Smooth muscle cell (in vitro differentiated cells): Measurements from ENCODE around the gene HOMER1. TPM values are rescaled to one million over a fixed set of nuclear protein-coding genes. Genes with fewer than 3 reads are reported as not detected.

ENCODE experiments used
- DNase-seq: peaks from one replicate; lab custom pipeline; 2025; ENCODE audit not compliant: unreplicated experiment; lab: John Stamatoyannopoulos, UW
- H2AFZ ChIP-seq: fragments of 200-600 bp; sonication (generic); 2 replicates; pipeline ENCODE4 v1.6.0; 2016; ENCODE audit warnings: antibody characterized with exemption, low read depth, mild to moderate bottlenecking
- H3F3A ChIP-seq: fragments of 200-600 bp; sonication (generic); 2 replicates; pipeline ENCODE4 v1.6.0; 2017; ENCODE audit warnings: antibody characterized with exemption, low read depth
- H3K27ac ChIP-seq: fragments of 200-600 bp; sonication (generic); 2 replicates; pipeline ENCODE4 v1.5.1; 2016; ENCODE audit warnings: low read depth, mild to moderate bottlenecking
- H3K27me3 ChIP-seq: fragments of 200-600 bp; sonication (generic); 2 replicates; pipeline ENCODE4 v1.6.1; 2016; ENCODE audit warnings: low read depth, mild to moderate bottlenecking
- H3K36me3 ChIP-seq: fragments of 200-600 bp; sonication (generic); 2 replicates; pipeline ENCODE4 v1.5.1; 2016; ENCODE audit warnings: low read depth
- H3K4me1 ChIP-seq: fragments of 200-600 bp; sonication (generic); 2 replicates; pipeline ENCODE4 v1.5.1; 2016; ENCODE audit warnings: low read depth
- H3K4me2 ChIP-seq: fragments of 200-600 bp; sonication (generic); 2 replicates; pipeline ENCODE4 v1.6.0; 2016; ENCODE audit warnings: mild to moderate bottlenecking
- H3K4me3 ChIP-seq: fragments of 200-600 bp; sonication (generic); 2 replicates; pipeline ENCODE4 v1.5.1; 2016; ENCODE audit warnings: mild to moderate bottlenecking
- H3K79me2 ChIP-seq: fragments of 200-600 bp; sonication (generic); 2 replicates; pipeline ENCODE4 v1.6.0; 2016; ENCODE audit warnings: low read depth, mild to moderate bottlenecking
- H3K9ac ChIP-seq: fragments of 200-600 bp; sonication (generic); 2 replicates; pipeline ENCODE4 v1.6.0; 2016; ENCODE audit warnings: low read depth
- H3K9me3 ChIP-seq: fragments of 200-600 bp; sonication (generic); replicated peaks from 2 replicates; pipeline ENCODE4 v1.5.1; 2016; ENCODE audit warnings: low read depth
- H4K20me1 ChIP-seq: fragments of 200-600 bp; sonication (generic); 2 replicates; pipeline ENCODE4 v1.6.0; 2016; ENCODE audit warnings: low read depth
- CTCF ChIP-seq: fragments of 200-600 bp; sonication (generic); IDR thresholded peaks from 2 replicates; pipeline ENCODE4 v1.5.1; 2017; ENCODE audit warnings: borderline replicate concordance, mild to moderate bottlenecking, antibody characterized with exemption; ENCODE audit not compliant: insufficient read depth, poor library complexity, severe bottlenecking
- WGBS: methylation state at CpG from one replicate; pipeline ENCODE4 v1.1.7; 2016; ENCODE audit warnings: low lambda C conversion rate; 5-methylcytosine and 5-hydroxymethylcytosine counted together
- polyA plus RNA-seq: library from polyadenylated mRNA; unstranded; fragments of >200 nt; fragmentation: Nextera tagmentation; extraction: Ambion mirVana; gene quantifications from 2 replicates; pipeline ENCODE4 v1.2.1, GENCODE V29; 2016
- total RNA-seq: library from RNA; depleted of rRNA; stranded (reverse); fragments of >200 nt; gene quantifications from 2 replicates; pipeline ENCODE4 v1.2.3, GENCODE V29; 2014

Gene HOMER1
- total and polyA plus RNA-seq, 2 experiments from 2014 or later: 4.4 to 14.9 TPM

DNA sequence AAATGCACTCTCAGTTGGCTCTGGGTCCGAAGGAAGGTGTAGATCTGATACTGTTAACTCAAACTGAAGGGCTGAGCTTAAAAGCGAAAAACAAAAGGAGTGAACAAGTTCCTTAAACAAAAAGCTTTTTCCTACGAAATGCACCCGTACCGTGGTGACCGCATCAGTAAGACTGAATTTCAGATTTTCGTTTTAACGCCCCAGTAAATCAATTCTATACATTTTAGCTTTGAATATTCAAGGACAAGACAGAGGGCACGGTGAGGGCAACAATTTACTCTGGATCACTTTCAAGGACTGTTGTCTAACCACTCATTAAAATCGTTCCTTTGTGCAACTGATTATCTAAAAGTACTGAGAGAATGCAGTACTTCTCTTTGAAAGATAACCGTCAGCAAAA is 1.9 kb downstream of the HOMER1 start:
- Histone ChIP-seq H3K79me2 (peaks cover 55% of the 10 kb centered on the region), H2AFZ (no peak overlapping the region), H3K4me2 (peak overlapping the region; percentile 98), H3F3A (no peaks in the 10 kb centered on the region), H3K36me3 (no peaks in the 10 kb centered on the region), H3K9ac (peak overlapping the region; percentile 93), H3K27ac (no peak overlapping the region), H3K27me3 (no peaks in the 10 kb centered on the region), H3K4me1 (peaks cover 37% of the 10 kb centered on the region), H4K20me1 (peaks cover 63% of the 10 kb centered on the region), H3K4me3 (peak overlapping the region; percentile 80), H3K9me3 (no peaks in the 10 kb centered on the region)
- DNase-seq: no peak
- TF ChIP-seq CTCF: no peak
- 2% methylated on average over 11 of the region's 11 CpGs for WGBS

- peak overlapping the region; percentile 98 for H3K4me2 ChIP-seq
- peak overlapping the region; percentile 80 for H3K4me3 ChIP-seq
- no peak overlapping the region for H3K9ac ChIP-seq
- no peaks in the 10 kb centered on the region for H3F3A ChIP-seq
- H3K9me3 ChIP-seq: no peaks in the 10 kb centered on the region
- WGBS: 87% methylated on average over 6 of the region's 6 CpGs
- H3K79me2 ChIP-seq: peaks cover 65% of the 10 kb centered on the region
- no peak for DNase-seq
- no peak overlapping the region for H2AFZ ChIP-seq
- H3K27ac ChIP-seq: no peak overlapping the region
- TF ChIP-seq CTCF: no peak
- H3K4me1 ChIP-seq: peaks cover 37% of the 10 kb centered on the region
- H4K20me1 ChIP-seq: peaks cover 63% of the 10 kb centered on the region
- no peaks in the 10 kb centered on the region for H3K36me3 ChIP-seq
- no peaks in the 10 kb centered on the region for H3K27me3 ChIP-seq
These were observed 3.3 kb downstream of the HOMER1 start for GRCh38 chr5:79510638-79511037.

- TF ChIP-seq CTCF: no peak
- H3F3A ChIP-seq: no peaks in the 10 kb centered on the region
- peaks cover 30% of the 10 kb centered on the region for H3K4me1 ChIP-seq
- H3K79me2 ChIP-seq: peaks cover 70% of the 10 kb centered on the region
- no peaks in the 10 kb centered on the region for H3K9me3 ChIP-seq
- peaks cover 71% of the 10 kb centered on the region for H4K20me1 ChIP-seq
- H3K9ac ChIP-seq: no peak overlapping the region
- H3K4me2 ChIP-seq: peak overlapping the region; percentile 23
- no peak overlapping the region for H3K4me3 ChIP-seq
- no peak overlapping the region for H2AFZ ChIP-seq
- no peak for DNase-seq
- WGBS: 95% methylated on average over 1 of the region's 1 CpG
- H3K27me3 ChIP-seq: no peaks in the 10 kb centered on the region
- H3K27ac ChIP-seq: no peak overlapping the region
- H3K36me3 ChIP-seq: no peaks in the 10 kb centered on the region
These were observed 4.6 kb downstream of the HOMER1 start for GRCh38 chr5:79509244-79509885.

DNA sequence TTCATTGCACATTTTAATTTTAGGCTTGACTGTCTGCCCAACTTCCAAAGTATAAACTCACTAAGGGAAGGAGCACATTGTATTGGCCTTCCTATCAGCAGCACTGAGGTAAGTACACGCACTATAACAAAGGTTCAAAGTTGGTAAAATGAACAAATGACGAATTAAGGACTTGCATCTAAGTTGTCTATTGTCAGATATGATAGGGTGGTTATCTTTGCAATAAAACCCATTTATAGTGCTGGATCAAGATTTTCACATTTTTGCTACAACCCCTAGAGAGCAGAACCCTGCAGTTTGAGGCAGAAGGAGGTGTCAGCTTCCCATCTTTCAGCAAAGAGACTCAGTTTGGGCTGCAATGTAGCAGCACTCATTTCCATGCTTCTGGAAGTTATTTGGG is 5.1 kb downstream of the HOMER1 start:
- H3K4me1 ChIP-seq: peaks cover 30% of the 10 kb centered on the region
- 93% methylated on average over 2 of the region's 2 CpGs for WGBS
- DNase-seq: no peak
- no peaks in the 10 kb centered on the region for H3K27me3 ChIP-seq
- H2AFZ ChIP-seq: no peak overlapping the region
- no peak overlapping the region for H3K4me3 ChIP-seq
- H3K27ac ChIP-seq: no peak overlapping the region
- H3K79me2 ChIP-seq: peaks cover 70% of the 10 kb centered on the region
- peak overlapping the region; percentile 5 for H3K4me2 ChIP-seq
- H3K36me3 ChIP-seq: no peaks in the 10 kb centered on the region
- H3K9ac ChIP-seq: no peak overlapping the region
- no peak for TF ChIP-seq CTCF
- no peaks in the 10 kb centered on the region for H3K9me3 ChIP-seq
- H3F3A ChIP-seq: no peaks in the 10 kb centered on the region
- H4K20me1 ChIP-seq: peaks cover 77% of the 10 kb centered on the region
